ENCODE data around the gene ORMDL2.

Gene ORMDL2

DNA sequence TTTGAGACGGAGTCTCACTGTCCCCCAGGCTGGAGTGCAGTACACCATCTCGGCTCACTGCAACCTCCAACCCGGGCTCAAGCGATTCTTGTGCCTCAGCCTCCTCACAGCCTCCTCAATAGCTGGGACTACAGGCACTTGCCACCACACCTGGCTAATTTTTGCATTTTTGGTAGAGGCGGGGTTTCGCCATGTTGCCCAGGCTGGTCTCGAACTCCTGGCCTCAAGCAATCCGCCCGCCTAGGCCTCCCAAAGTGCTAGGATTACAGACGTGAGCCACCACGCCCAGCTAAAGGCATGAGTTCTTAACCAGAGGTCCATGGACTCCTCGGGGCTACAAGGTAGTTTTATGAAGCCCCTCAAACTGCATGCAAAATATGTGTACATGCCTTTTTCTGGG is 2.4 kb upstream of the ORMDL2 start:
- peak overlapping the region; percentile 75 for H3K4me3 ChIP-seq
- peaks cover 26% of the 10 kb centered on the region for H3K36me3 ChIP-seq (replicated peaks)
- H3K27me3 ChIP-seq (ENCODE audit: low read depth): no peaks in the 10 kb centered on the region
- no peaks in the 10 kb centered on the region for H3K9me3 ChIP-seq
- no peak for DNase-seq (ENCODE audit: low spot score in 2 of 2)
- in situ Hi-C loops (cut with MboI; ENCODE audit: low sequenced_read_pairs): loop anchor here (5.0 kb wide), 1 partner anchor 112 kb away; the partner anchor contains the start of gene PYM1
- peaks cover 34% of the 10 kb centered on the region for H3K4me1 ChIP-seq

DNA sequence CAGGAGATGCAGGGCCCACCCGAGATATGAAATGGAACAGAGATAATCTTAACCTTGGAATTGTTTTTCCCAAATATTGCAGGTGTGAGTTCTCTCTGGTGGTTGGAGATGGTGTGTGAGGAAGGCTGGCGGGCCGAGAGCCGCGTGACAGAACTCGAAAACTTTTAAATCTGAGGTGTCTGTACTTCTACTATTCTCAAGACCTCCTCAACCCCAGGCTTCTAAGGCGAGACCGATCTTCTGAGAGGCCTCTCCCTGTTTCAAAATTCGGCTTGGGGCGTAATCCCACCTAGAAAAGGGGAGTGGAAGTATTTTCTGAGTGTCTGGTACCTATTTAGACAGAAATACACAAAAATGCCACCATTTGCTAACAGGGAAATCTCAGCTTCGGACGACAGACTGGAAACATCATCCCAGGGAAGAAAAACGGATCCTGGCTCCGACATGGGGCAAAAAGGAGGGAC is 928 bp upstream of the ORMDL2 start:
- in situ Hi-C loops (cut with MboI; ENCODE audit: low sequenced_read_pairs): loop anchor here (5.0 kb wide), 1 partner anchor 110 kb away; the partner anchor contains the start of gene PYM1
- DNase-seq (ENCODE audit: low spot score in 2 of 2): no peak
- peaks cover 40% of the 10 kb centered on the region for H3K36me3 ChIP-seq (replicated peaks)
- peaks cover 32% of the 10 kb centered on the region for H3K4me1 ChIP-seq
- H3K4me3 ChIP-seq: peak overlapping the region; percentile 75
- no peaks in the 10 kb centered on the region for H3K27me3 ChIP-seq (ENCODE audit: low read depth)
- H3K9me3 ChIP-seq: no peaks in the 10 kb centered on the region

DNA sequence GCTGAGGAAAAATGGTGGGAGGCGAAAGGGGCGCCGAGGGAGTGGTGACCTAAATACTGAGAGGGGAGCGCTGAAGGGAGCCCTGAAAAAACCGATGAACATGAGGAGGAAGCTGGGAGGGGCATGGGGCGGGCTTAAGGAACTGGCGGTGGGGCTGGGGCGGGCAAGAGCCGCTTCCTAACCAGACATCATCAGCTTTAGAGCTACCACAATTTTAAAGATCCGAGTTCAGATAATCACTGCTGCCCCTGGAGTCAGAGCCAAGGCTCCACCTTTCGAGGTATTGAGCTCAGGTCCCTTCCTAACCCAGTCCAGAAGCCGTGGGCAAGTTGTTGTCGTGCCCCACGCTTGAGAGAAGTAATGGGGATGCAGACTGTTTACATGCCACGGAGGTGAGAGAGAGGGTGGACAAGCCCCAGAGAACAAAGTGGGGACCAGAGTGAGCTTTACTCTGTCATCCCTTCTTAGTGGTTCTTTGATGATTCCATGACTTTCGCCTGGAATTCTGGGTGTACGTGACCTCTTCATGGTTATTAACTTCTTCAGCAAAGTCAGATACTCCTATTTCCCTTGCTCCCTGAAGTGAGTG is 393 bp downstream of the ORMDL2 start:
- no peak for DNase-seq (ENCODE audit: low spot score in 2 of 2)
- peaks cover 24% of the 10 kb centered on the region for H3K4me1 ChIP-seq
- no peaks in the 10 kb centered on the region for H3K9me3 ChIP-seq
- H3K36me3 ChIP-seq (replicated peaks): peaks cover 54% of the 10 kb centered on the region
- H3K4me3 ChIP-seq: peak overlapping the region; percentile 75
- H3K27me3 ChIP-seq (ENCODE audit: low read depth): no peaks in the 10 kb centered on the region
- in situ Hi-C loops (cut with MboI; ENCODE audit: low sequenced_read_pairs): loop anchor here (5.0 kb wide), 1 partner anchor 109 kb away; the partner anchor contains the start of gene PYM1

GRCh38 chr12:55818886-55819285 is 1.0 kb downstream of the ORMDL2 start:
- in situ Hi-C loops (cut with MboI; ENCODE audit: low sequenced_read_pairs): loop anchor here (5.0 kb wide), 1 partner anchor 108 kb away; the partner anchor contains the start of gene PYM1
- Histone ChIP-seq H3K4me3 (peak overlapping the region; percentile 75), H3K36me3 (replicated peaks) (peaks cover 52% of the 10 kb centered on the region)

GRCh38 chr12:55820679-55821078 is 2.8 kb downstream of the ORMDL2 start:
- in situ Hi-C loops (cut with MboI; ENCODE audit: low sequenced_read_pairs): no loop called here
- Histone ChIP-seq H3K4me3 (no peak overlapping the region), H3K36me3 (replicated peaks) (peaks cover 45% of the 10 kb centered on the region), H3K4me1 (peaks cover 9% of the 10 kb centered on the region), H3K9me3 (no peaks in the 10 kb centered on the region), H3K27me3 (ENCODE audit: low read depth) (no peaks in the 10 kb centered on the region)
- DNase-seq (ENCODE audit: low spot score in 2 of 2): no peak

More at GRCh38 chr12:55818886-55819285, 1.0 kb downstream of the ORMDL2 start:
- no peak for DNase-seq (ENCODE audit: low spot score in 2 of 2)
- Histone ChIP-seq H3K9me3 (no peaks in the 10 kb centered on the region), H3K27me3 (ENCODE audit: low read depth) (no peaks in the 10 kb centered on the region), H3K4me1 (peaks cover 22% of the 10 kb centered on the region)

DNA sequence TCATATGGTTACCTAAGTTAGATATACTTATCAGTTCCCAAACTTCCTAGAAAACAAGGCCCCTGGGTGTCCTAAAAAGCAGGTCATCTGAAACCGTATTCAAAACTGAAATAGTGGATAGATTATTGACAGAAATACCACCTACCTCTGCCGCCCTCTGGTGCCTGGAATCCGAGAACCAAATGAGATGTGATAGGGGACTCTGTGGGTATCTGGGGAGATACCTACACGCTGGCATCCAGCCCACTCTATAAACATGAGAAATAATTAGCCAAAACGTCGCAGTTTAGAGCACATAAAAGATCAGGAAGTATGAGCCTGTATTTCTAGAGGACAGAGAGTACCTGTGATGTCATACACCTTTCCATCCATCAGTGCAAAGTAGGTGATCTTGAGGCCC is 4.4 kb downstream of the ORMDL2 start:
- in situ Hi-C loops (cut with MboI; ENCODE audit: low sequenced_read_pairs): no loop called here
- no peak for DNase-seq (ENCODE audit: low spot score in 2 of 2)
- Histone ChIP-seq H3K27me3 (ENCODE audit: low read depth) (no peaks in the 10 kb centered on the region), H3K9me3 (no peaks in the 10 kb centered on the region), H3K4me3 (no peak overlapping the region), H3K36me3 (replicated peaks) (peaks cover 47% of the 10 kb centered on the region), H3K4me1 (peaks cover 5% of the 10 kb centered on the region)

- H3K9me3 ChIP-seq: no peaks in the 10 kb centered on the region
- no peak for DNase-seq (ENCODE audit: low spot score in 2 of 2)
- H3K4me1 ChIP-seq: peaks cover 12% of the 10 kb centered on the region
- in situ Hi-C loops (cut with MboI; ENCODE audit: low sequenced_read_pairs): no loop called here
- H3K27me3 ChIP-seq (ENCODE audit: low read depth): no peaks in the 10 kb centered on the region
- no peak overlapping the region for H3K4me3 ChIP-seq
- peaks cover 47% of the 10 kb centered on the region for H3K36me3 ChIP-seq (replicated peaks)
Observed at GRCh38 chr12:55823419-55823818, 5.6 kb downstream of the ORMDL2 start.

DNA sequence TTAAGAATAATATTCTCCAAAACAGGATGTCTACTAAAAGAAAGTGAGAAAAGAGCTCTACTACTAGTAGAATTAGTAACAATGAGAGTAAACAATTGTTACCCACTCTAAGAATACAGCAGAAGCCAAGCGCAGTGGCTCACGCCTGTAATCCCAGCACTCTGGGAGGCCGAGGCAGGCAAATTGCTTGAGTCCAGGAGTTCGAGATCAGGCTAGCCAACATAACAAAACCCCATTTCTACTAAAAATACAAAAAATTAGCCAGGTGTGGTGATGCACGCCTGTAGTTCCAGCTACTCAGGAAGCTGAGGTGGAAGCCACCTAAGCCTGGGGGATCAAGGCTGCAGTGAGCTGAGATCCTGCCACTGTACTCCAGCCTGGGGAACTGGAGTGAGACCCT is 6.9 kb downstream of the ORMDL2 start:
- Histone ChIP-seq H3K27me3 (ENCODE audit: low read depth) (no peaks in the 10 kb centered on the region), H3K4me1 (peaks cover 18% of the 10 kb centered on the region), H3K4me3 (no peak overlapping the region), H3K36me3 (replicated peaks) (peaks cover 40% of the 10 kb centered on the region), H3K9me3 (no peaks in the 10 kb centered on the region)
- no peak for DNase-seq (ENCODE audit: low spot score in 2 of 2)
- in situ Hi-C loops (cut with MboI; ENCODE audit: low sequenced_read_pairs): no loop called here

DNA sequence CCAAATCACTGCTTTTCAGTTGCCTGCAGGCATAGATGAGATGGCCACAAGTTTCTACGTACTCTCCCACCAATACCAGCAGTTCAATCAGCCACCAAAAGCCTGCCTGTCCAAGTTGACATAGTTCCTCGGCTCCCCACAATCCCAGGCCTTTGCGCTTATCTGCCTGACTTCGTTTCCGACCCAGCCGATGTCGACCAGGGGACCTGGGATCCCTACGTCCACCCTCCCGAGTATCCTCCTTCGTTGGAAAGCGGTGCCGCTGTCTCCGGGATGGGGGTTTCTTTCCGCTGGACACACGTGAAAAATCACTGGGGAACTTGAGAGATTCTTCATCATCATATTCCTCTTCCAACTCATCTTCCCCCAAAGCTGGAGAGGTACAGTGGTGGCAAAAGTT is 10.0 kb downstream of the ORMDL2 start:
- DNase-seq (ENCODE audit: low spot score in 2 of 2): no peak
- peaks cover 10% of the 10 kb centered on the region for H3K36me3 ChIP-seq (replicated peaks)
- no peaks in the 10 kb centered on the region for H3K9me3 ChIP-seq
- H3K27me3 ChIP-seq (ENCODE audit: low read depth): no peaks in the 10 kb centered on the region
- H3K4me3 ChIP-seq: peak overlapping the region; percentile 79; the same call in 1 of the 2 replicates
- in situ Hi-C loops (cut with MboI; ENCODE audit: low sequenced_read_pairs): no loop called here
- peaks cover 24% of the 10 kb centered on the region for H3K4me1 ChIP-seq

DNA sequence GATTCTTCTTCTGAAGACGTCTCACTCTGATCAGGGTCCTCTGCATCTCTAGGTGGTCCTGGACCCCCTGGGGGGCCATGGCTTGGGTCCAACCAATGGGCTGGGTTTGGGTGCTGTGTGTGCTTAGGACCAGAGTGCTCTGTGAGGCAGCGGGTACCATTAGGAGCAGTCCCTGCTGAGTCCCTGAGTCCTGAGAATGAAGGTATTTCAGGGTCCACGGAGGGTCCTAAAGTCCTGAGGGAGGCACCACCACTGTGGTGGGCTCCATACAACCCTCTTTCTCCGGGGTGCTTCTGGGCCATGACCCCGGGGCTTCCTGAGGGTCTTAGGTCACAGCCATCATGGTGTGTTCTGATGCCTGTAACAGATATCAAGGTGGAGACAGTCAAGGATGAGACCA is 10.5 kb downstream of the ORMDL2 start:
- Histone ChIP-seq H3K36me3 (replicated peaks) (peaks cover 5% of the 10 kb centered on the region), H3K4me3 (peak overlapping the region; percentile 79), H3K27me3 (ENCODE audit: low read depth) (no peaks in the 10 kb centered on the region), H3K9me3 (no peaks in the 10 kb centered on the region), H3K4me1 (peaks cover 24% of the 10 kb centered on the region)
- DNase-seq (ENCODE audit: low spot score in 2 of 2): no peak
- in situ Hi-C loops (cut with MboI; ENCODE audit: low sequenced_read_pairs): no loop called here

GRCh38 chr12:55829967-55830600 is 12.2 kb downstream of the ORMDL2 start:
- peaks cover 4% of the 10 kb centered on the region for H3K36me3 ChIP-seq (replicated peaks)
- H3K27me3 ChIP-seq (ENCODE audit: low read depth): no peaks in the 10 kb centered on the region
- in situ Hi-C loops (cut with MboI; ENCODE audit: low sequenced_read_pairs): no loop called here
- DNase-seq (ENCODE audit: low spot score in 2 of 2): peak in 1 of 2 experiments; percentile 59
- peak overlapping the region; percentile 79 for H3K4me3 ChIP-seq
- H3K9me3 ChIP-seq: no peaks in the 10 kb centered on the region
- H3K4me1 ChIP-seq: peaks cover 24% of the 10 kb centered on the region

DNA sequence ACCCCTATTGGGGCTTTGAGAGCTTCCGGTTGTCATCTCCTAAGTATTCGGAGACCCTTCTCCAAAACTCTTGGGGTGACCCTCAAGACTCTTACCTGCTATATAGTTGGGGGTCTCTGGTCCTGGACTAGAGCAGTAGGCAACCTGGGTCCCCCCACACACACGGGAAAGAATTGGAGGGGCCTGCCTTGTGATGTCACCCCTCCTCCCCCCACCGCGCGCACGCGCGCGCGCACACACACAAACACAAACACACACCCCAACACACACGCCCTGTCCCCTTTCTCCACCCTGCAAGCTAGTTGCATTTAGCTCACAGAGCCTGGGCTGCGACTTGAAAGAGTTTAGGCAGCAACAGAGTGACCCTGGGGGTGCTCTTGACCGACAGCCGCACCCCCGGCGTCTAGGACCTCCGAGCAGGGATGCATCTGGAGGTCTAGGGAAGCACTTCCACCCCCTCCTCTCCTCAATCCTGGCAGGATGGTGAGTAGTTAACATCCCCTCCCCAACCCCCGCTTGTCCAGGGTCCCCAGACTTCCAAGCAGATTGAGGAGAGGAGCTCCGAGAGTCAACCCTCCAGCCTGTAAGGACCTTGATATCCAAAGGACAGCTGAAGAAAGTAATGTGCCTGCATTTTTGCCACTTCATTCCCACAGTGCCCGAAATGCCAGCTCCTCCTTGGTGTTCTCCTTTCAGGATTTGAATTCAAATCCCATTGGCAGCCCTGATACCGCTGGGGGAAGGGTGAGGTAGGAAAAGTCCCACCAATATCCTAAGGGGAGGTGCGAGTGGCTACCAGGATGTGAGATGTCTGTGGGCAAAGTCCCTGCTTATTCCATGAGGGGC is 13.0 kb downstream of the ORMDL2 start:
- in situ Hi-C loops (cut with MboI; ENCODE audit: low sequenced_read_pairs): no loop called here
- no peaks in the 10 kb centered on the region for H3K27me3 ChIP-seq (ENCODE audit: low read depth)
- peak; percentile 38 to 73 for DNase-seq (ENCODE audit: low spot score in 2 of 2)
- peaks cover 4% of the 10 kb centered on the region for H3K36me3 ChIP-seq (replicated peaks)
- peaks cover 21% of the 10 kb centered on the region for H3K4me1 ChIP-seq
- no peaks in the 10 kb centered on the region for H3K9me3 ChIP-seq
- H3K4me3 ChIP-seq: peak overlapping the region; percentile 79

DNA sequence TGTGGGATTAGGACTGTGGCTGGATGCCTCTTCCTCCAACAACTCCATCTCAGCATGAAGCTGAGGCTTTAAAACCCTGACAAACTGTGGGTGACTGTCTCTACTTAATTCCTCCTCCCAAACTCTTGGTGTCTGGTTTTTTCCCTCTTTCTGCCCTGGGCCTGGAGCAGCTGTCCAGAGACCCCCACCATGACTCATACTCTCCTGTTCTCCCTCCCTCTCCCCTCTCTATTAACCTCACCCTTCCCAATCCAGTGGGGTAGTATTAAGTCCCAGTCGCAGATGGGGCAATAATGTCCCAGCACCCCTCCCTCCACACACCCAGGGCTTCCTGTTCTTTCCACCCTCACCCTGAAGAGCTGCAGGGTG is 13.6 kb downstream of the ORMDL2 start:
- Histone ChIP-seq H3K36me3 (replicated peaks) (peaks cover 2% of the 10 kb centered on the region; the same call in 1 of the 2 replicates), H3K9me3 (no peaks in the 10 kb centered on the region), H3K4me3 (no peak overlapping the region), H3K27me3 (ENCODE audit: low read depth) (no peaks in the 10 kb centered on the region), H3K4me1 (peaks cover 19% of the 10 kb centered on the region)
- DNase-seq (ENCODE audit: low spot score in 2 of 2): no peak
- in situ Hi-C loops (cut with MboI; ENCODE audit: low sequenced_read_pairs): no loop called here

All from HAP-1 (cell line).